ENCODE results near the gene TP53I13.

DNA sequence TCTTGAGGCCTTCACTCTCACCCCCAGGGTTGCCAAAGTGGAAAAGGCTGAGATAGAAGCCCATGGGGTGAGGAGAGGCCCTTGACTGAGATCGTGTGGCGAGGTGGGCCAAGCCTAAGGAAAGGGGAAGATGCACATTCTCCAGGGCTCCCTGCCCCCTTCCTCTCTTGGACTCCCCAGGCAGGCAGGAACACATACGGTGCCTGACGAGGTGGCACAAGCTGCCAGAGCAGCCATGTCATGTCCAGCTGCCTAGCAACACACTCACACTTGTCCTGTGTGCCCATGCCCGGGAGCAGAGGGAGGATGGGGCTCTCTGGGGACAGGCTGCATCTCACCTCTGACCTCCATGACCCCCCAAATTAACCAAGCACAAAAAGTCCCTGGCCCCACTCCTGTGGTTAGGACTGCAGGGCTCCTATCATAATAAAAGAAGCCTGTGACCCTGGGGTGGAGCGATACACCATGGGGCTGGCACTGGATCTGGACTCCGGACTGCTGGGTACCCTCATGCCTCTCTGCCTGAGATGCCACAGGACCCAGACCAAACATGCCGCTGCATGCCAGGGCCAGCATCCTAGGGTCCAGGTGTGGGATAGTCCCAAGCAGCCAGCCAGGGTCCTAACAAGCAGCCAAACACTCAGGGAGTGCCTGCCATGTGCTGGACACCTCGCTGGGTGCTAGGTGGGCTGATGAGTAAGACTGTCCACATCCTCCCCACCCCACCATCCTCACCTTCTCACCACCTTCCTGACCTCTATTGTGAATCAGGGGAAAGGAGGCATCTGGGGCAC is 18.4 kb downstream of the TP53I13 start:
- TF ChIP-seq POLR2A (IDR thresholded peaks at IDR 0.05; ENCODE audit: extremely low read depth, insufficient read length) (no peak), MYC (IDR thresholded peaks at IDR 0.05; ENCODE audit: low read depth, low read length) (no peak)
- TF ChIP-seq, protein P1, sequence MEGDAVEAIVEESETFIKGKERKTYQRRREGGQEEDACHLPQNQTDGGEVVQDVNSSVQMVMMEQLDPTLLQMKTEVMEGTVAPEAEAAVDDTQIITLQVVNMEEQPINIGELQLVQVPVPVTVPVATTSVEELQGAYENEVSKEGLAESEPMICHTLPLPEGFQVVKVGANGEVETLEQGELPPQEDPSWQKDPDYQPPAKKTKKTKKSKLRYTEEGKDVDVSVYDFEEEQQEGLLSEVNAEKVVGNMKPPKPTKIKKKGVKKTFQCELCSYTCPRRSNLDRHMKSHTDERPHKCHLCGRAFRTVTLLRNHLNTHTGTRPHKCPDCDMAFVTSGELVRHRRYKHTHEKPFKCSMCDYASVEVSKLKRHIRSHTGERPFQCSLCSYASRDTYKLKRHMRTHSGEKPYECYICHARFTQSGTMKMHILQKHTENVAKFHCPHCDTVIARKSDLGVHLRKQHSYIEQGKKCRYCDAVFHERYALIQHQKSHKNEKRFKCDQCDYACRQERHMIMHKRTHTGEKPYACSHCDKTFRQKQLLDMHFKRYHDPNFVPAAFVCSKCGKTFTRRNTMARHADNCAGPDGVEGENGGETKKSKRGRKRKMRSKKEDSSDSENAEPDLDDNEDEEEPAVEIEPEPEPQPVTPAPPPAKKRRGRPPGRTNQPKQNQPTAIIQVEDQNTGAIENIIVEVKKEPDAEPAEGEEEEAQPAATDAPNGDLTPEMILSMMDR (IDR thresholded peaks at IDR 0.05; ENCODE audit: low read depth, low read length), result no peak
- TF ChIP-seq, protein P2, sequence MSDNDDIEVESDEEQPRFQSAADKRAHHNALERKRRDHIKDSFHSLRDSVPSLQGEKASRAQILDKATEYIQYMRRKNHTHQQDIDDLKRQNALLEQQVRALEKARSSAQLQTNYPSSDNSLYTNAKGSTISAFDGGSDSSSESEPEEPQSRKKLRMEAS (IDR thresholded peaks at IDR 0.05; ENCODE audit: low read depth, low read length), result no peak
